ENCODE data around the gene ADGRV1.

The ADGRV1 gene

DNA sequence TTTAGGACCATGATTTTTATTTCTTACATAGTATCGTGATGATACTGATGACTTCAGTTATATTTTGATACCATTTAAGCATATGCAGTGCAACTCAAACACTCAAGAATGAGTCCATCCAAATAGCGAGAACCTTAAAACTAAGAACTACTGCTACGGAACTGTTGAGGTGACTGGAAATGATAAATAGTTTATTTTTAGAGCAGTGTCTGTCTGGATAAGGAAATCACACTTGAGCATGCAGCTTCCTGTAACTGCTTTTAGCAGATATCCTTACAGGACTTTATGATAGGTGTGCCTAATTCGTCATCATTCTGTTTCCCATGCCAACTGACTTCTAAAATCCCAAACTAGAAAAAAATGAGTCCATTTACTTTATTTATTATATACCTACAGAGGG, 85.5 kb downstream of the ADGRV1 start:
- Histone ChIP-seq H3K4me1 (ENCODE audit: control insufficient read depth, low read length) (no peaks in the 10 kb centered on the region), H3K9me2 (replicated peaks; ENCODE audit: control insufficient read depth, low read length) (no peaks in the 10 kb centered on the region), H3K27ac (ENCODE audit: low read depth, low read length) (no peak overlapping the region), H3K36me3 (ENCODE audit: control insufficient read depth, low read length) (no peaks in the 10 kb centered on the region), H4K20me1 (ENCODE audit: control insufficient read depth, insufficient read depth, low read depth, low read length) (no peaks in the 10 kb centered on the region), H3K79me2 (ENCODE audit: control insufficient read depth, low read length) (no peaks in the 10 kb centered on the region), H3K4me3 (ENCODE audit: low read length) (no peak overlapping the region), H3F3A (ENCODE audit: control insufficient read depth, insufficient read depth) (no peaks in the 10 kb centered on the region), H3K4me2 (ENCODE audit: low read length) (no peak overlapping the region), H3K27me3 (ENCODE audit: control insufficient read depth, low read length) (no peaks in the 10 kb centered on the region), H3K9me3 (ENCODE audit: control insufficient read depth, insufficient read depth, low read length) (no peaks in the 10 kb centered on the region)
- no peak for TF ChIP-seq EZH2phosphoT487 (IDR thresholded peaks at IDR 0.05; ENCODE audit: borderline replicate concordance, low read length)
- TF ChIP-seq, protein P1, sequence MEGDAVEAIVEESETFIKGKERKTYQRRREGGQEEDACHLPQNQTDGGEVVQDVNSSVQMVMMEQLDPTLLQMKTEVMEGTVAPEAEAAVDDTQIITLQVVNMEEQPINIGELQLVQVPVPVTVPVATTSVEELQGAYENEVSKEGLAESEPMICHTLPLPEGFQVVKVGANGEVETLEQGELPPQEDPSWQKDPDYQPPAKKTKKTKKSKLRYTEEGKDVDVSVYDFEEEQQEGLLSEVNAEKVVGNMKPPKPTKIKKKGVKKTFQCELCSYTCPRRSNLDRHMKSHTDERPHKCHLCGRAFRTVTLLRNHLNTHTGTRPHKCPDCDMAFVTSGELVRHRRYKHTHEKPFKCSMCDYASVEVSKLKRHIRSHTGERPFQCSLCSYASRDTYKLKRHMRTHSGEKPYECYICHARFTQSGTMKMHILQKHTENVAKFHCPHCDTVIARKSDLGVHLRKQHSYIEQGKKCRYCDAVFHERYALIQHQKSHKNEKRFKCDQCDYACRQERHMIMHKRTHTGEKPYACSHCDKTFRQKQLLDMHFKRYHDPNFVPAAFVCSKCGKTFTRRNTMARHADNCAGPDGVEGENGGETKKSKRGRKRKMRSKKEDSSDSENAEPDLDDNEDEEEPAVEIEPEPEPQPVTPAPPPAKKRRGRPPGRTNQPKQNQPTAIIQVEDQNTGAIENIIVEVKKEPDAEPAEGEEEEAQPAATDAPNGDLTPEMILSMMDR (IDR thresholded peaks at IDR 0.05; ENCODE audit: low read depth, low read length, poor library complexity, severe bottlenecking), result no peak

- TF ChIP-seq, protein P1 (IDR thresholded peaks at IDR 0.05; ENCODE audit: low read depth, low read length, poor library complexity, severe bottlenecking), result no peak
- TF ChIP-seq EZH2phosphoT487 (IDR thresholded peaks at IDR 0.05; ENCODE audit: borderline replicate concordance, low read length), result no peak
- Histone ChIP-seq H3K79me2 (ENCODE audit: control insufficient read depth, low read length) (no peaks in the 10 kb centered on the region), H3K9me2 (replicated peaks; ENCODE audit: control insufficient read depth, low read length) (no peaks in the 10 kb centered on the region), H3K4me3 (ENCODE audit: low read length) (no peak overlapping the region), H3F3A (ENCODE audit: control insufficient read depth, insufficient read depth) (no peaks in the 10 kb centered on the region), H3K9me3 (ENCODE audit: control insufficient read depth, insufficient read depth, low read length) (no peaks in the 10 kb centered on the region), H4K20me1 (ENCODE audit: control insufficient read depth, insufficient read depth, low read depth, low read length) (no peaks in the 10 kb centered on the region), H3K27me3 (ENCODE audit: control insufficient read depth, low read length) (no peaks in the 10 kb centered on the region), H3K4me1 (ENCODE audit: control insufficient read depth, low read length) (no peaks in the 10 kb centered on the region), H3K27ac (ENCODE audit: low read depth, low read length) (no peak overlapping the region), H3K36me3 (ENCODE audit: control insufficient read depth, low read length) (no peaks in the 10 kb centered on the region), H3K4me2 (ENCODE audit: low read length) (no peak overlapping the region)
These were observed 86.5 kb downstream of the ADGRV1 start for GRCh38 chr5:90645024-90645610.

GRCh38 chr5:90650767-90651166, 92.2 kb downstream of the ADGRV1 start:
- Histone ChIP-seq H3K79me2 (ENCODE audit: control insufficient read depth, low read length) (no peaks in the 10 kb centered on the region), H3K27me3 (ENCODE audit: control insufficient read depth, low read length) (no peaks in the 10 kb centered on the region), H3K4me3 (ENCODE audit: low read length) (no peak overlapping the region), H3K9me2 (replicated peaks; ENCODE audit: control insufficient read depth, low read length) (no peaks in the 10 kb centered on the region), H3K36me3 (ENCODE audit: control insufficient read depth, low read length) (no peaks in the 10 kb centered on the region), H3K4me1 (ENCODE audit: control insufficient read depth, low read length) (no peaks in the 10 kb centered on the region), H4K20me1 (ENCODE audit: control insufficient read depth, insufficient read depth, low read depth, low read length) (no peaks in the 10 kb centered on the region), H3K4me2 (ENCODE audit: low read length) (no peak overlapping the region), H3F3A (ENCODE audit: control insufficient read depth, insufficient read depth) (no peaks in the 10 kb centered on the region), H3K27ac (ENCODE audit: low read depth, low read length) (no peak overlapping the region), H3K9me3 (ENCODE audit: control insufficient read depth, insufficient read depth, low read length) (no peaks in the 10 kb centered on the region)
- TF ChIP-seq, protein P1 (IDR thresholded peaks at IDR 0.05; ENCODE audit: low read depth, low read length, poor library complexity, severe bottlenecking), result no peak
- TF ChIP-seq EZH2phosphoT487 (IDR thresholded peaks at IDR 0.05; ENCODE audit: borderline replicate concordance, low read length), result no peak

Measured in DOHH2 (cell line).